Ovary (tissue), 9 donors: ENCODE measurements around the gene ELAVL3. TPM values are rescaled to one million over a fixed set of nuclear protein-coding genes. Genes with fewer than 3 reads are reported as not detected.
"Not testable (repeated sequence)": the region's sequence is repeated elsewhere in the genome, so short reads cannot be mapped to it uniquely, and the experiment has no call there.

Experiments used
- DNase-seq, 5 donors: peaks; one replicate each; pipeline ENCODE4 v3.0.0-alpha.2; 2019 to 2020
- H3K27ac ChIP-seq, 2 donors: fragments of 200-600 bp; one replicate each; pipeline versions ENCODE4 v1.5.1 to v1.8.0; 2019 to 2022
- H3K27me3 ChIP-seq: fragments of 200-600 bp; one replicate; pipeline ENCODE4 v1.8.0; 2022
- H3K36me3 ChIP-seq: fragments of 200-600 bp; sonication (generic); one replicate; pipeline ENCODE4 v1.5.1; 2019
- H3K4me1 ChIP-seq: one replicate; pipeline ENCODE4 v1.8.1; 2013; ENCODE audit warnings: mild to moderate bottlenecking, moderate library complexity; ENCODE audit not compliant: insufficient read depth
- H3K4me3 ChIP-seq: fragments of 200-600 bp; sonication (generic); one replicate; pipeline ENCODE4 v1.5.1; 2017
- H3K9me3 ChIP-seq, 2 donors: fragments of 200-600 bp in 1 of 2; sonication (generic) in 1 of 2; one replicate each; pipeline versions ENCODE4 v1.5.1 to v1.8.1; 2013 to 2019; ENCODE audit warnings: mild to moderate bottlenecking in 1 of 2, moderate library complexity in 1 of 2
- CTCF ChIP-seq, 3 donors: fragments of 450-650 bp in 2 of 3; fragments of 200-600 bp in 1 of 3; IDR thresholded peaks; one replicate each; pipeline versions ENCODE4 v1.5.1 to v1.8.0; 2016 to 2022; ENCODE audit warnings: antibody characterized with exemption in 3 of 3, mild to moderate bottlenecking in 1 of 3
- EP300 ChIP-seq: sonication (generic); formaldehyde crosslinking; IDR thresholded peaks from one replicate; pipeline ENCODE4 v1.6.1; 2017; ENCODE audit warnings: antibody characterized with exemption
- POLR2A ChIP-seq: fragments of 450-650 bp; IDR thresholded peaks from one replicate; pipeline ENCODE4 v1.6.1; 2017; ENCODE audit warnings: antibody characterized with exemption, mild to moderate bottlenecking, moderate library complexity
- WGBS, 3 donors: extraction: QIAGEN DNeasy Blood & Tissue Kit in 1 of 3; methylation state at CpG; one replicate each; pipeline versions ENCODE4 v1.1.5 to v1.1.7; 2013 to 2017; 5-methylcytosine and 5-hydroxymethylcytosine counted together
- intact Hi-C, 4 donors: fragments of 100-400 bp; cut with DNase I; formaldehyde crosslinking; loops; one replicate each; pipeline versions ENCODE4 v1.11.0 to v1.15.1; 2022 to 2023
- polyA plus RNA-seq, 2 donors: library from polyadenylated mRNA; stranded (reverse); fragments of 200-250 nt in 1 of 2; fragments of 350-450 nt in 1 of 2; fragmentation: Illumina TruSeq in 1 of 2; extraction: RNeasy Lipid Tissue Mini Kit (QIAGEN cat#74804) in 1 of 2; gene quantifications; one replicate each; pipeline ENCODE4 v1.2.3, GENCODE V29; 2013 to 2014
- total RNA-seq, 7 donors: library from RNA; depleted of rRNA in 2 of 7; stranded (reverse); fragments of >200 nt in 2 of 7; fragmentation: NEBNext Ultra II Directional in 3 of 7; extraction: Animal tissue kit (Norgen Biotek cat#: 25700) in 3 of 7; gene quantifications; one replicate each; pipeline versions ENCODE4 v1.1.0 to v1.2.4, GENCODE V29; 2016 to 2023
- donor health status: DM: no; HTN: no; CAD: no; lungs with moderate emphysema.
- donor health status: DM: no; HTN: no; CAD: no.
- donor health status: Bipolar disorder and iron deficiency.
- donor health status: DM: yes; HTN: yes; CAD: no.
- donor health status: DM: no; HTN: no; CAD: no.
- donor health status: DM: yes; HTN: yes; CAD: no.

ELAVL3 gene
- total and polyA plus RNA-seq, 9 donors, result not detected

GRCh38 chr19:11435057-11435832, 45.6 kb downstream of the ELAVL3 start, which contains the start of the genes ODAD3 and PRKCSH:
TSS of gene ODAD3 (minus strand) at chr19:11435121. CDS start at chr19:11435016, 105 bp downstream.
TSS of gene PRKCSH (plus strand) at chr19:11435635. CDS start at chr19:11436118, 483 bp downstream.
- TF ChIP-seq CTCF (IDR thresholded peaks at IDR 0.05) (peak; percentile 87 to 98 (median 97)), EP300 (no peak)
- no peaks in the 10 kb centered on the region for H3K36me3 ChIP-seq
- peaks cover 12% of the 10 kb centered on the region for H3K4me1 ChIP-seq
- WGBS, 3 donors, result 0% methylated on average over 42 to 53 of the region's 53 CpGs
- no peaks in the 10 kb centered on the region for H3K9me3 ChIP-seq
- H3K4me3 ChIP-seq, result peak within 1 kb of the TSS; percentile 88
- intact Hi-C loops, result no loop called here
- DNase-seq, result peak; percentile 99
- no peaks in the 10 kb centered on the region for H3K27me3 ChIP-seq
- H3K27ac ChIP-seq, result peak within 1 kb of the TSS in 1 of 2 donors; percentile 71

- Histone ChIP-seq H3K27ac (peak overlapping the region in 1 of 2 donors; percentile 71), H3K27me3 (no peaks in the 10 kb centered on the region), H3K4me1 (peaks cover 12% of the 10 kb centered on the region), H3K4me3 (peak overlapping the region; percentile 88), H3K36me3 (no peaks in the 10 kb centered on the region), H3K9me3 (no peaks in the 10 kb centered on the region)
- DNase-seq, result no peak
- TF ChIP-seq POLR2A, result peak; percentile 7
- no peak for TF ChIP-seq CTCF (IDR thresholded peaks at IDR 0.05)
- intact Hi-C loops, result loop anchor here in 1 of 4 donors (5.0 kb wide), 1 partner anchor 52 kb away; the partner anchor contains the start of gene EPOR
- 2 to 3% (median 3%) methylated on average over 9 of the region's 9 CpGs for WGBS, 3 donors
Measured at GRCh38 chr19:11434703-11435056, 46.2 kb downstream of the ELAVL3 start.

GRCh38 chr19:11433526-11433925, 47.3 kb downstream of the ELAVL3 start:
- intact Hi-C loops, result loop anchor here in 1 of 4 donors (5.0 kb wide), 1 partner anchor 51 kb away; the partner anchor contains the start of gene EPOR
- DNase-seq, H3K27ac ChIP-seq, H3K9me3 ChIP-seq, H3K36me3 ChIP-seq, H3K4me3 ChIP-seq, H3K27me3 ChIP-seq: not testable (repeated sequence)
- H3K4me1 ChIP-seq, result peaks cover 12% of the 10 kb centered on the region
- WGBS, 3 donors, result 96 to 98% (median 97%) methylated on average over 3 of the region's 3 CpGs

- H3K27me3 ChIP-seq, result no peaks in the 10 kb centered on the region
- peaks cover 10% of the 10 kb centered on the region for H3K4me1 ChIP-seq
- H3K4me3 ChIP-seq, result no peak overlapping the region
- no peaks in the 10 kb centered on the region for H3K36me3 ChIP-seq
- intact Hi-C loops, result no loop called here
- no peaks in the 10 kb centered on the region for H3K9me3 ChIP-seq
- WGBS, 3 donors, result 89 to 91% (median 90%) methylated on average over 19 of the region's 19 CpGs
- no peak for DNase-seq
- H3K27ac ChIP-seq, result no peak overlapping the region
- TF ChIP-seq EP300 (no peak), CTCF (IDR thresholded peaks at IDR 0.05) (no peak), POLR2A (no peak)
Measured at GRCh38 chr19:11426656-11427055, 54.2 kb downstream of the ELAVL3 start.
